CD14-positive monocyte (primary cell): ENCODE measurements around the gene STAT6. TPM values are rescaled to one million over a fixed set of nuclear protein-coding genes. Genes with fewer than 3 reads are reported as not detected.

Source experiments
- DNase-seq, 3 donors: peaks; one replicate each; pipeline ENCODE4 v3.0.0-alpha.2; 2011 to 2022
- H2AFZ ChIP-seq: 2 replicates; pipeline ENCODE4 v1.6.0; 2012; ENCODE audit warnings: mild to moderate bottlenecking, low read depth, low read length, inconsistent platforms; ENCODE audit not compliant: insufficient read depth, poor library complexity, severe bottlenecking
- H3K27ac ChIP-seq, 2 donors: 1 replicate in 1 of 2; 2 replicates in 1 of 2; pipeline ENCODE4 v1.5.1; 2012 to 2013; ENCODE audit warnings: low read length in 2 of 2, control low read depth in 1 of 2, inconsistent platforms in 1 of 2, low read depth in 1 of 2, mild to moderate bottlenecking in 1 of 2
- H3K27me3 ChIP-seq, 2 donors: one replicate each; pipeline versions ENCODE4 v1.6.0 to v1.6.1; 2011 to 2013; ENCODE audit warnings: low read length in 2 of 2; ENCODE audit not compliant: control insufficient read depth in 2 of 2, insufficient read depth in 2 of 2
- H3K36me3 ChIP-seq, 2 donors: replicated peaks in 1 of 2; 1 replicate in 1 of 2; 2 replicates in 1 of 2; pipeline versions ENCODE4 v1.5.1 to v1.6.1; 2012 to 2013; ENCODE audit warnings: low read length in 2 of 2, control low read depth in 1 of 2, inconsistent platforms in 1 of 2, mild to moderate bottlenecking in 1 of 2; ENCODE audit not compliant: insufficient read depth in 2 of 2, control insufficient read depth in 1 of 2
- H3K4me1 ChIP-seq, 2 donors: 1 replicate in 1 of 2; 2 replicates in 1 of 2; pipeline versions ENCODE4 v1.5.1 to v1.6.1; 2012 to 2013; ENCODE audit warnings: low read length in 2 of 2, control low read depth in 1 of 2, inconsistent platforms in 1 of 2, mild to moderate bottlenecking in 1 of 2, moderate library complexity in 1 of 2; ENCODE audit not compliant: insufficient read depth in 2 of 2, control insufficient read depth in 1 of 2
- H3K4me2 ChIP-seq: replicated peaks from 2 replicates; pipeline ENCODE3; 2012; ENCODE audit warnings: low read length, moderate library complexity, mild to moderate bottlenecking; ENCODE audit not compliant: poor library complexity, severe bottlenecking; ENCODE audit errors: extremely low read depth
- H3K4me3 ChIP-seq, 3 experiments: fragments of 200-600 bp in 1 of 3; sonication (generic) in 1 of 3; replicated peaks in 1 of 3; 1 replicate in 2 of 3; 2 replicates in 1 of 3; pipeline ENCODE4 v1.5.1; 2011 to 2013; ENCODE audit warnings: low read length in 3 of 3, mild to moderate bottlenecking in 3 of 3, control low read depth in 2 of 3, low read depth in 2 of 3, inconsistent platforms in 1 of 3, moderate library complexity in 1 of 3
- H3K79me2 ChIP-seq: 2 replicates; pipeline ENCODE4 v1.6.0; 2012; ENCODE audit warnings: mild to moderate bottlenecking, control low read depth, inconsistent platforms, low read length, moderate library complexity; ENCODE audit not compliant: insufficient read depth
- H3K9ac ChIP-seq: 2 replicates; pipeline ENCODE4 v1.6.0; 2017; ENCODE audit warnings: low read length, mild to moderate bottlenecking; ENCODE audit not compliant: insufficient read depth, poor library complexity, severe bottlenecking
- H3K9me3 ChIP-seq, 2 donors: replicated peaks in 1 of 2; 1 replicate in 1 of 2; 2 replicates in 1 of 2; pipeline versions ENCODE4 v1.5.1 to v1.6.1; 2012 to 2013; ENCODE audit warnings: low read length in 2 of 2, control low read depth in 1 of 2; ENCODE audit not compliant: control insufficient read depth in 1 of 2, insufficient read depth in 1 of 2
- H4K20me1 ChIP-seq: 2 replicates; pipeline ENCODE4 v1.6.0; 2012; ENCODE audit warnings: mild to moderate bottlenecking, low read length, control low read depth, moderate library complexity; ENCODE audit not compliant: insufficient read depth
- H3K27ac Mint-ChIP-seq, 7 donors: one replicate each; pipeline ENCODE4 v1.8.0; 2020; ENCODE audit warnings: mild to moderate bottlenecking in 7 of 7, mixed read lengths in 7 of 7, moderate library complexity in 6 of 7, inconsistent platforms in 2 of 7
- H3K27me3 Mint-ChIP-seq, 3 donors: one replicate each; pipeline ENCODE4 v1.8.0; 2021 to 2022; ENCODE audit warnings: low read depth in 3 of 3, mild to moderate bottlenecking in 3 of 3, mixed read lengths in 3 of 3, moderate library complexity in 3 of 3, inconsistent platforms in 1 of 3
- H3K36me3 Mint-ChIP-seq, 2 donors: one replicate each; pipeline ENCODE4 v1.8.0; 2020; ENCODE audit warnings: mixed read lengths in 2 of 2, inconsistent platforms in 1 of 2, mild to moderate bottlenecking in 1 of 2
- H3K4me1 Mint-ChIP-seq: one replicate; pipeline ENCODE4 v1.8.0; 2020; ENCODE audit warnings: mild to moderate bottlenecking, mixed read lengths
- H3K4me3 Mint-ChIP-seq, 2 donors: one replicate each; pipeline ENCODE4 v1.8.0; 2020; ENCODE audit warnings: mild to moderate bottlenecking in 2 of 2, mixed read lengths in 2 of 2, moderate library complexity in 1 of 2
- H3K9me3 Mint-ChIP-seq, 7 donors: one replicate each; pipeline ENCODE4 v1.8.0; 2020 to 2022; ENCODE audit warnings: mixed read lengths in 7 of 7, mild to moderate bottlenecking in 6 of 7, moderate library complexity in 6 of 7, inconsistent platforms in 2 of 7
- WGBS: methylation state at CpG from one replicate; pipeline ENCODE4 v1.1.5; 2013; ENCODE audit warnings: missing lambda C conversion rate; ENCODE audit not compliant: insufficient coverage; 5-methylcytosine and 5-hydroxymethylcytosine counted together
- intact Hi-C, 2 donors: fragments of 100-400 bp; cut with micrococcal nuclease; formaldehyde crosslinking; loops; one replicate each; pipeline versions ENCODE4 v1.15.0 to v1.15.1; 2023
- polyA plus RNA-seq, 3 donors: library from polyadenylated mRNA; depleted of rRNA in 1 of 3; unstranded in 2 of 3; stranded (reverse) in 1 of 3; fragments of 300-500 nt in 2 of 3; fragments of >200 nt in 1 of 3; fragmentation: Illumina TruSeq in 2 of 3; gene quantifications; 1 replicate in 2 of 3; 2 replicates in 1 of 3; pipeline ENCODE4 v1.2.3, GENCODE V29; 2012 to 2021
- TF ChIP-seq, protein P1 (sequence below): fragments of 200-600 bp; IDR thresholded peaks from one replicate; pipeline ENCODE4 v1.8.0; 2022; ENCODE audit warnings: antibody characterized with exemption, mild to moderate bottlenecking

Gene STAT6
- polyA plus RNA-seq, 3 donors = 132 to 637 (median 154) TPM

GRCh38 chr12:57116580-57117281 lies 5.6 kb upstream of the STAT6 start:
- Histone ChIP-seq H3K79me2 (no peaks in the 10 kb centered on the region), H3K4me2 (no peak overlapping the region), H2AFZ (no peak overlapping the region), H4K20me1 (no peaks in the 10 kb centered on the region), H3K4me3 (no peak overlapping the region), H3K9me3 (no peaks in the 10 kb centered on the region), H3K36me3 (no peaks in the 10 kb centered on the region), H3K9ac (no peak overlapping the region), H3K27ac (no peak overlapping the region), H3K27me3 (no peaks in the 10 kb centered on the region), H3K4me1 (peaks cover 30 to 46% of the 10 kb centered on the region in 2 donors)
- 96% methylated on average over 5 of the region's 5 CpGs for WGBS
- DNase-seq = no peak
- H3K27me3 Mint-ChIP-seq = peaks cover 0 to 6% (median 6%) of the 10 kb centered on the region in 3 donors
- intact Hi-C loops = no loop called here
- H3K36me3 Mint-ChIP-seq = no peaks in the 10 kb centered on the region
- peak overlapping the region in 1 of 2 donors; percentile 12 for H3K4me3 Mint-ChIP-seq
- H3K4me1 Mint-ChIP-seq = peaks cover 33% of the 10 kb centered on the region
- H3K9me3 Mint-ChIP-seq = no peaks in the 10 kb centered on the region
- TF ChIP-seq, protein P1, sequence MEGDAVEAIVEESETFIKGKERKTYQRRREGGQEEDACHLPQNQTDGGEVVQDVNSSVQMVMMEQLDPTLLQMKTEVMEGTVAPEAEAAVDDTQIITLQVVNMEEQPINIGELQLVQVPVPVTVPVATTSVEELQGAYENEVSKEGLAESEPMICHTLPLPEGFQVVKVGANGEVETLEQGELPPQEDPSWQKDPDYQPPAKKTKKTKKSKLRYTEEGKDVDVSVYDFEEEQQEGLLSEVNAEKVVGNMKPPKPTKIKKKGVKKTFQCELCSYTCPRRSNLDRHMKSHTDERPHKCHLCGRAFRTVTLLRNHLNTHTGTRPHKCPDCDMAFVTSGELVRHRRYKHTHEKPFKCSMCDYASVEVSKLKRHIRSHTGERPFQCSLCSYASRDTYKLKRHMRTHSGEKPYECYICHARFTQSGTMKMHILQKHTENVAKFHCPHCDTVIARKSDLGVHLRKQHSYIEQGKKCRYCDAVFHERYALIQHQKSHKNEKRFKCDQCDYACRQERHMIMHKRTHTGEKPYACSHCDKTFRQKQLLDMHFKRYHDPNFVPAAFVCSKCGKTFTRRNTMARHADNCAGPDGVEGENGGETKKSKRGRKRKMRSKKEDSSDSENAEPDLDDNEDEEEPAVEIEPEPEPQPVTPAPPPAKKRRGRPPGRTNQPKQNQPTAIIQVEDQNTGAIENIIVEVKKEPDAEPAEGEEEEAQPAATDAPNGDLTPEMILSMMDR = no peak
- H3K27ac Mint-ChIP-seq = peak overlapping the region in 3 of 7 donors; percentile 3 to 15 (median 14)

GRCh38 chr12:57112492-57113294 lies 1.5 kb upstream of the STAT6 start:
- TF ChIP-seq, protein P1 = peak; percentile 38
- peaks cover 38 to 55% of the 10 kb centered on the region in 2 donors for H3K4me1 ChIP-seq
- H3K27me3 ChIP-seq = no peaks in the 10 kb centered on the region
- Mint-ChIP-seq H3K27ac (peak overlapping the region; percentile 95 to 100 (median 99)), H3K36me3 (peaks cover 6 to 11% of the 10 kb centered on the region in 2 donors), H3K4me3 (peak overlapping the region; percentile 98 to 99), H3K27me3 (peaks cover 0 to 5% (median 5%) of the 10 kb centered on the region in 3 donors), H3K9me3 (no peaks in the 10 kb centered on the region), H3K4me1 (peaks cover 44% of the 10 kb centered on the region)
- DNase-seq = no peak
- WGBS = 56% methylated on average over 5 of the region's 9 CpGs
- intact Hi-C loops = loop anchor here (5.0 kb wide), 2 partner anchors 35 to 40 kb away; partner anchors contain the start of gene NEMP1 (in 1 of the 2)
- peaks cover 26% of the 10 kb centered on the region for H4K20me1 ChIP-seq
- H2AFZ ChIP-seq = peak overlapping the region; percentile 64
- peak overlapping the region; percentile 95 for H3K4me2 ChIP-seq
- no peaks in the 10 kb centered on the region for H3K9me3 ChIP-seq
- H3K27ac ChIP-seq = peak overlapping the region; percentile 100
- H3K9ac ChIP-seq = peak overlapping the region; percentile 97
- H3K4me3 ChIP-seq = peak overlapping the region; percentile 69 to 100 (median 75)
- peaks cover 37% of the 10 kb centered on the region for H3K79me2 ChIP-seq
- peaks cover 8 to 11% of the 10 kb centered on the region in 2 donors for H3K36me3 ChIP-seq
